H1 (cell line): ENCODE results near the gene GON4L. TPM values are rescaled to one million over a fixed set of nuclear protein-coding genes. Genes with fewer than 3 reads are reported as not detected.

Experiments
- CBX5 ChIP-seq: fragments of 300-800, 300-1000 bp; sonication (generic); IDR thresholded peaks from 2 replicates; pipeline ENCODE4 v1.7.1; 2016; ENCODE audit warnings: antibody characterized with exemption, low read length, low read depth
- CREB1 ChIP-seq: IDR thresholded peaks from 2 replicates; pipeline ENCODE4 v1.6.1; 2012; ENCODE audit warnings: inconsistent platforms
- GABPA ChIP-seq: IDR thresholded peaks from 2 replicates; pipeline ENCODE4 v1.6.1; 2011; ENCODE audit warnings: mild to moderate bottlenecking, low read length, moderate library complexity, borderline replicate concordance; ENCODE audit not compliant: insufficient read depth
- HDAC2 ChIP-seq, 2 experiments: fragments of 300-600 bp in 1 of 2; sonication (generic) in 1 of 2; IDR thresholded peaks; 2 replicates each; pipeline ENCODE4 v1.6.1; 2011 to 2012; ENCODE audit warnings: low read depth in 2 of 2, low read length in 2 of 2, mild to moderate bottlenecking in 2 of 2, moderate library complexity in 2 of 2, borderline replicate concordance in 1 of 2, inconsistent platforms in 1 of 2
- JUND ChIP-seq: IDR thresholded peaks from 2 replicates; pipeline ENCODE4 v1.6.1; 2011; ENCODE audit warnings: mild to moderate bottlenecking, improper control_type of control experiment, low read length
- TAF1 ChIP-seq: IDR thresholded peaks from 2 replicates; pipeline ENCODE4 v1.6.1; 2011; ENCODE audit warnings: mild to moderate bottlenecking, low read depth, low read length
- TAF7 ChIP-seq: optimal IDR thresholded peaks from 2 replicates; pipeline ENCODE3; 2011; ENCODE audit warnings: low read depth, mild to moderate bottlenecking, inconsistent platforms, low read length, moderate library complexity, borderline replicate concordance
- YY1 ChIP-seq: IDR thresholded peaks from 2 replicates; pipeline ENCODE4 v1.6.1; 2011; ENCODE audit warnings: low read depth, mild to moderate bottlenecking, low read length
- polyA plus RNA-seq, 7 experiments: library from polyadenylated mRNA; depleted of rRNA in 3 of 7; stranded (reverse) in 5 of 7; unstranded in 2 of 7; fragments of >200 nt in 5 of 7; fragments of 200-250 nt in 2 of 7; gene quantifications; 1 replicate in 5 of 7; 2 replicates in 1 of 7; 4 replicates in 1 of 7; pipeline versions ENCODE4 v1.2.1 to v1.2.3, GENCODE V29; 2011 to 2013; ENCODE audit warnings: missing spikeins in 2 of 7, mixed read lengths in 2 of 7
- total RNA-seq: library from RNA; stranded (reverse); fragmentation: NEBNext Ultra II Directional; extraction: Animal tissue kit (Norgen Biotek cat#: 25700); gene quantifications from 2 replicates; pipeline ENCODE4 v1.2.1, GENCODE V29; 2021
- TF ChIP-seq, protein P1 (sequence below): fragments of 300-600 bp; sonication (generic); IDR thresholded peaks from 2 replicates; pipeline ENCODE4 v1.7.1; 2012; ENCODE audit warnings: low read length, moderate library complexity, mild to moderate bottlenecking, inconsistent platforms; ENCODE audit not compliant: insufficient replicate concordance

The GON4L gene
- total and polyA plus RNA-seq, 2 of the 8 experiments (the other 6 are each of a cell fraction or from before 2014, with no cell fraction given) = 26.2 to 52.1 TPM

DNA sequence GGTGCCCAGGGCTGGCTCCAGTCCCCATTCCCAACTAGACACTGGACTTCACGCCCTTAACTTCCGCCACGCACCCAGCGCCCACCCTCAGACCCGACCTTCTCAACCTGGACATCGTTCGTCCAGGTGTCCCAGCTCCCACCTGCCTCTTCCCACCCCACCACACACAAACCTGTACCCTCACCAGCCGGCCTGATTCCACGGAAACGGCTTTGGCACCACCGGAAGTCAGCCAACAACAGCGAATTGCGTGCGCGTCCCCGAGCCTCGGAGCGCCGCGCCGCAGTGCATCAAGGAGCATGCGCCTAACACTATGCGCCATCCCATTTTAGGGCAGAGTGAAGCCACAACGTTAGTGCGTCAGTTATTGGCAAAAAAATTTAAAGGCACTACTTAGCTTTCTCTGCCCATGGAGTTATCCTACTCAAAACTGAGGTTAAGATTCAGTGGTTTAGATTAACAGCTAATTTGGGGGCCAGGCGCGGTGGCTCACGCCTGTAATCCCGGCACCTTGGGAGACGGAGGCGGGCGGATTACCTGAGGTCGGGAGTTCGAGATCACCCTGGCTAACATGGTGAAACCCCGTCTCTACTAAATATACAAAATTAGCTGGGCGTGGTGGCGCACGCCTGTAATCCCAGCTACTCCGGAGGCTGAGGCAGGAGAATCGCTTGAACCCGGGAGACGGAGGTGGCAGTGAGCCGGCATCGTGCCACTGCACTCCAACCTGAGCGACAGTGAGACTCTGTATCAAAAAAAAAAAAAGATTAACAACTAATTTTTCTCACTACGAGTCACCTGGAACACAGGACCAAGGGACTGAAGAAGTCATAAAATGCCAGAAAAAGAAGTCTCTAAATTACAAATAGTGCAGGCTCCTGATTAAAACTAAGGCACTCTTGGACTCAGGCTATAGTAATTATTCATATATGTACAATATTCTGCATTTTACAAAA, at the start of gene GON4L (continued):
- TF ChIP-seq, protein P1, sequence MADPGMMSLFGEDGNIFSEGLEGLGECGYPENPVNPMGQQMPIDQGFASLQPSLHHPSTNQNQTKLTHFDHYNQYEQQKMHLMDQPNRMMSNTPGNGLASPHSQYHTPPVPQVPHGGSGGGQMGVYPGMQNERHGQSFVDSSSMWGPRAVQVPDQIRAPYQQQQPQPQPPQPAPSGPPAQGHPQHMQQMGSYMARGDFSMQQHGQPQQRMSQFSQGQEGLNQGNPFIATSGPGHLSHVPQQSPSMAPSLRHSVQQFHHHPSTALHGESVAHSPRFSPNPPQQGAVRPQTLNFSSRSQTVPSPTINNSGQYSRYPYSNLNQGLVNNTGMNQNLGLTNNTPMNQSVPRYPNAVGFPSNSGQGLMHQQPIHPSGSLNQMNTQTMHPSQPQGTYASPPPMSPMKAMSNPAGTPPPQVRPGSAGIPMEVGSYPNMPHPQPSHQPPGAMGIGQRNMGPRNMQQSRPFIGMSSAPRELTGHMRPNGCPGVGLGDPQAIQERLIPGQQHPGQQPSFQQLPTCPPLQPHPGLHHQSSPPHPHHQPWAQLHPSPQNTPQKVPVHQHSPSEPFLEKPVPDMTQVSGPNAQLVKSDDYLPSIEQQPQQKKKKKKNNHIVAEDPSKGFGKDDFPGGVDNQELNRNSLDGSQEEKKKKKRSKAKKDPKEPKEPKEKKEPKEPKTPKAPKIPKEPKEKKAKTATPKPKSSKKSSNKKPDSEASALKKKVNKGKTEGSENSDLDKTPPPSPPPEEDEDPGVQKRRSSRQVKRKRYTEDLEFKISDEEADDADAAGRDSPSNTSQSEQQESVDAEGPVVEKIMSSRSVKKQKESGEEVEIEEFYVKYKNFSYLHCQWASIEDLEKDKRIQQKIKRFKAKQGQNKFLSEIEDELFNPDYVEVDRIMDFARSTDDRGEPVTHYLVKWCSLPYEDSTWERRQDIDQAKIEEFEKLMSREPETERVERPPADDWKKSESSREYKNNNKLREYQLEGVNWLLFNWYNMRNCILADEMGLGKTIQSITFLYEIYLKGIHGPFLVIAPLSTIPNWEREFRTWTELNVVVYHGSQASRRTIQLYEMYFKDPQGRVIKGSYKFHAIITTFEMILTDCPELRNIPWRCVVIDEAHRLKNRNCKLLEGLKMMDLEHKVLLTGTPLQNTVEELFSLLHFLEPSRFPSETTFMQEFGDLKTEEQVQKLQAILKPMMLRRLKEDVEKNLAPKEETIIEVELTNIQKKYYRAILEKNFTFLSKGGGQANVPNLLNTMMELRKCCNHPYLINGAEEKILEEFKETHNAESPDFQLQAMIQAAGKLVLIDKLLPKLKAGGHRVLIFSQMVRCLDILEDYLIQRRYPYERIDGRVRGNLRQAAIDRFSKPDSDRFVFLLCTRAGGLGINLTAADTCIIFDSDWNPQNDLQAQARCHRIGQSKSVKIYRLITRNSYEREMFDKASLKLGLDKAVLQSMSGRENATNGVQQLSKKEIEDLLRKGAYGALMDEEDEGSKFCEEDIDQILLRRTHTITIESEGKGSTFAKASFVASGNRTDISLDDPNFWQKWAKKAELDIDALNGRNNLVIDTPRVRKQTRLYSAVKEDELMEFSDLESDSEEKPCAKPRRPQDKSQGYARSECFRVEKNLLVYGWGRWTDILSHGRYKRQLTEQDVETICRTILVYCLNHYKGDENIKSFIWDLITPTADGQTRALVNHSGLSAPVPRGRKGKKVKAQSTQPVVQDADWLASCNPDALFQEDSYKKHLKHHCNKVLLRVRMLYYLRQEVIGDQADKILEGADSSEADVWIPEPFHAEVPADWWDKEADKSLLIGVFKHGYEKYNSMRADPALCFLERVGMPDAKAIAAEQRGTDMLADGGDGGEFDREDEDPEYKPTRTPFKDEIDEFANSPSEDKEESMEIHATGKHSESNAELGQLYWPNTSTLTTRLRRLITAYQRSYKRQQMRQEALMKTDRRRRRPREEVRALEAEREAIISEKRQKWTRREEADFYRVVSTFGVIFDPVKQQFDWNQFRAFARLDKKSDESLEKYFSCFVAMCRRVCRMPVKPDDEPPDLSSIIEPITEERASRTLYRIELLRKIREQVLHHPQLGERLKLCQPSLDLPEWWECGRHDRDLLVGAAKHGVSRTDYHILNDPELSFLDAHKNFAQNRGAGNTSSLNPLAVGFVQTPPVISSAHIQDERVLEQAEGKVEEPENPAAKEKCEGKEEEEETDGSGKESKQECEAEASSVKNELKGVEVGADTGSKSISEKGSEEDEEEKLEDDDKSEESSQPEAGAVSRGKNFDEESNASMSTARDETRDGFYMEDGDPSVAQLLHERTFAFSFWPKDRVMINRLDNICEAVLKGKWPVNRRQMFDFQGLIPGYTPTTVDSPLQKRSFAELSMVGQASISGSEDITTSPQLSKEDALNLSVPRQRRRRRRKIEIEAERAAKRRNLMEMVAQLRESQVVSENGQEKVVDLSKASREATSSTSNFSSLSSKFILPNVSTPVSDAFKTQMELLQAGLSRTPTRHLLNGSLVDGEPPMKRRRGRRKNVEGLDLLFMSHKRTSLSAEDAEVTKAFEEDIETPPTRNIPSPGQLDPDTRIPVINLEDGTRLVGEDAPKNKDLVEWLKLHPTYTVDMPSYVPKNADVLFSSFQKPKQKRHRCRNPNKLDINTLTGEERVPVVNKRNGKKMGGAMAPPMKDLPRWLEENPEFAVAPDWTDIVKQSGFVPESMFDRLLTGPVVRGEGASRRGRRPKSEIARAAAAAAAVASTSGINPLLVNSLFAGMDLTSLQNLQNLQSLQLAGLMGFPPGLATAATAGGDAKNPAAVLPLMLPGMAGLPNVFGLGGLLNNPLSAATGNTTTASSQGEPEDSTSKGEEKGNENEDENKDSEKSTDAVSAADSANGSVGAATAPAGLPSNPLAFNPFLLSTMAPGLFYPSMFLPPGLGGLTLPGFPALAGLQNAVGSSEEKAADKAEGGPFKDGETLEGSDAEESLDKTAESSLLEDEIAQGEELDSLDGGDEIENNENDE = no peak
- TF ChIP-seq YY1 (peak; percentile 98), CREB1 (peak; percentile 91), JUND (peak; percentile 29; the same call in 1 of the 2 replicates), TAF1 (peak; percentile 78), GABPA (peak; percentile 64; the same call in 1 of the 2 replicates), TAF7 (peak; percentile 13), HDAC2 (IDR thresholded peaks at IDR 0.05; ENCODE audit: borderline replicate concordance in 1 of 2, low read depth in 2 of 2, low read length in 2 of 2) (0 out of 4 replicates have a peak, but pooled peaks of 1 of the 2 experiments have one; percentile 65), CBX5 (no peak)
